GM19397 (cell line): Measurements from ENCODE around the gene FAM181A.

Source experiments
- ATAC-seq: cut with Tn5 transposase; IDR thresholded peaks from one replicate; pipeline ENCODE4 v1.9.1; 2021; ENCODE audit warnings: mild to moderate bottlenecking, moderate library complexity; ENCODE audit not compliant: unreplicated experiment

Gene FAM181A

DNA sequence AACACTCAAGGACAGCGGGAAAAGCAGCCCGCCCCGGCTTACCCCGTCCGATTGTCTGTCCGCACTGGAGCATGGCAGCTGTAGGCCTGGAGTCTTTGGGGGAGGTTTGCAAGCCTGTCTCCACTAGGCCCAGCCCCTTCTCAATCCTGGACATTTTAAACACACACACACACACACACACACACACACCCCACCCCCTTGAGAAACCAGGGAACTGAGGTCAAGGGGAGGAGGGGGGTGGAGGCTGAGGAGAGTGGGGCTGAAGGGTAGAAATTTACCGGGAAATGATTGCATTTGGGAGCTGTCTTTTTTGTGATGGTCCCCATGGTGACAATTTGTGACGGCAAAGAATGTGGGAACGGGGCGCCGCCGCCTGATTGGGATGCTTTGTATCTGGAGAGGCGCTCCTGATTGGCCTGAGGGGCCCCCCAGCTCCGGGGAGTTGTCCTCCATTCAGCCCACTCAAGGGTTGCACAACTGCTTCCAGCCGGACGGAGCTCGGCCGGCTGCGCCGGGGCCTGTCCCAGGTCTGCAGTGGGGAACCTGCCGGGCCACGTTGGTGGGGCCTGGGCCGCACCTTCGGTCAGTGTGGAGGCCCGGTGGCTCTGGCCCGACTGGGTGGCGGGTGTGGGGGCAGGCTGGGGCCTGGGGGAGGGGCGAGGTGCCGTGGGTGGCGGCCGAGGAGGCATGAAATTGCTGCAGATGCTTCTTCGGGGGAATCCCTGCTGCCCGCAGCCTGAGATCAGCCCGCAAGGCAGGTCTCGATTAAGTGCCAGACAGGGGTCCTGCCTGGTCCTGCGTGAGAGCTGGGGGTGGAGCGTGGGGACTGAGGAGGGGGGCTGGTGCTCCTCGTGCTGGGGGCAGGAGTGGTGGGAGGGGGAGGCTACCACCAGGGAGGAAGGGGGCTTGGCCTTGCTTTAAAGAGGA, at the start of gene FAM181A:
FAM181A (plus strand) TSS at position 472 of the 927 bp plus-strand sequence. CDS start 942 bp downstream, outside the sequence.
- ATAC-seq: no peak

DNA sequence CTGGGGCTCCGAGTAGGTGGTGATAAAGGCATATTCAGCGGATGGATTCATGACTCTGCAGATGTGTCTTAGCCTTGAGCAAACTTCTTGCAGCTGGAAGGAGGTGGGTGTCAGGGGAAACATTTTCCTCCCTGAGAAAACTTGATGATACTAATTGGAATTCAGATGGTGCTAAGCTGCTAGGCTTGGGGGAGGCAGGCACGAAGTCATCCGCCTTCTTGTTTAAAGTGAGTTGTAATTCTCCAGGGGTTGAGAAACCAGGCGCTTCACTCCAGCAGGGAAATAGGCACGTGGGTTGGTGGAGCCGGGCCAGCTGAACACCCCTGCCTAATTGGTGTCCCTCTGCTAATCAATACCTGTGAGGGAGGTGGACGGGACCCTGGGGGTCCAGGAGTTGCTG, 48.9 kb upstream of the FAM181A start:
- no peak for ATAC-seq

DNA sequence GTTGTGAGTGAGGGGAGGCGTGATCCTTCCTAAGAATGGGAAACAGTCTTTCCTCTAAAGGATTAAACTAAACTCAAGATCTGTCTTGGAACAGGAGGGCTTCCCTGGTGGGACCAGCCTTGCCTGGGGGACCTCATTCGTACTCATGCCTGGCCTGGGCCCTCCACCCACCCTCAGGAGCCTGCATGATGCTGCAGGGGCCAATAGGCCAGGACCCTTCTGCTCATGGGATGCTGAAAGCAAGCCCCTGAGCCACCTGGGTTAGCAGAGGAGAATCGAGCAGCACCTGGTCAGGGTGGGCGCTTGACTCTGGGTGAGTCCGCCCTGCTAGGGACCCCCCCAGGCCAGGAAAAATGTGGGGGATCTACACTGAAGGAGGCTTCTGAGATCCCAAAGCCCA, 48.3 kb upstream of the FAM181A start:
- ATAC-seq: no peak

DNA sequence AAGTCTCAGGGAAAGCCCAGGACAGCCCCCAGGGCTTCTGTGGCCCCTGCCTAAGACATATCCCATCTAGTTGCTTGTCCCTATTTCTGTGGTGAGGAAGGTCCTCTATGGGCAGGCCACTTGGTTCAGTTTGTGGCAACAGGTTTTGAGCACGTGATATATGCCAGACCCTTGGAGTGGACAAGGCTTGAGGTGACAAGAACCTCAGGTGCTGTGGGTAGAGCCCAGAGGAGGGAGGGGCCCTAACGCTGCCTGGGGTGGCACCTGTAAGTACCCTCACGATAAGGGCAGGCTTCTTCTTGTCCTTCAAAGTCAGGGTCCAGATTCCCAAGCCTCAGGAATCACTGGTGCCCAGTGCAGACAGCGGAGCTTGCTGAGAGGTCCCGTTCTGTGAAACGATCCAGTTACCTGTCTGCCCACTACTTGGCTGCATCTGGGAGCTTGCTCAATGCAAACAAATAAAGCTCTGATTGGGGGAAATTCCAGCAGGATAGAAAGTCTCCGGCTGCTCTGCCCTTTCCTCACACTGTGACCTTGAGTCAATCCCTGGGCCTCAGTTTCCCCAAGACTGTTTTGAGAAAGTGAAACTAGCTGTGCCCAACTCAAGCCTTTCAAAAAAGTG, 47.7 kb upstream of the FAM181A start:
- no peak for ATAC-seq

DNA sequence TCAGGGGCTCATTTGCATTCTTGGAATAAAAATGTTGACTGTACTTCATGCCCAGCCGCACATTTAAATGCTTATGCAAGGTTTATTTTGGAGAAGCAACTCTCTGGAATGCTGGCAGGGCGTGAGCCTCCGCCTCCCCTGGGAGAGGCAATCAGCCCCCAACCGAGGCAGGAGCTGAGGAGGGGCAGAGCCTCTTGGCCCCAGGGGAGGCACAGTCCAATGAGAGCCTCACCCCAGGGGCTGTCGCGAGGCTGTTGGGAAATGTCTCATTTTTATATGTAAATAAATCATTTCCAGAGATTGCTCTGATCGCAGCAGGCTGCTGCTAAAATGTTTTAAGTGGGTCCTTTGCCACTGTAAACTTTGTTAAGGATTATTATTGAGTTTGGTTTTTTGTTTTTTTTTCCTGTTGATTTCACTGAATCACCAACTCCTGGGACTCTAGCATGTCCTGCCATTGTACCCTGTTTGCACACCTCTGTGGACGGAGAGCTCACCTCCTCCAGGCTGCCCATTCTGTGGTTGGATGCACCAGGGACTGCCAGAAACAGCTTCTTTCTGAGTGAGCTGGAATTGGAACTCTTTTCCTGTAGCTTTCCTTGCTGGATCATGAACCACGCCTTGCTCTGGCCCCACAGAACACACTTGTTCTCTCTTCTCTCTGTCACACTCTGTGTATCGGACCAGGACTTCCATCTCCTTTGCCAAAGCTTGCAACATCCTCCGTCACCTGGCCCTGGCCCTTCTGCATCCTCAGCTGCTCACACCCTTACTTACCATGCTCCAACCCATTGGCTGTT, 46.9 kb upstream of the FAM181A start:
- ATAC-seq: no peak

DNA sequence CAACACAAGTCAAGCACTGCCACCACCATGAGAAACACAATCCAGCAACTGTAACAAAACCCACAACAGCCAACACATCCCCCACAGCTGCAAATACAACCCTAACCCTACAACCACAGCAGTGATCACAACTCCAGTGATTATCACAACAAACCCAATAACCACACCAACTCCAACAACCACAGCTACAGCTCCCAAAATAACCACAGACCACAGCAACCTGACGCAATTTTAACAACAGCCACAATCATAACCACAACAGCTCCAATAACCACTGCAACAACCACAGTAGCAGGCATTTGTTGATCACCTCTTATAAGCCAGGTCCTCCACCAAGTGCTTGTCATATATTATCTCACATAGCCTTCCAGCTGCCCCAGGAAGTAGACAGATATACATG, 42.2 kb upstream of the FAM181A start:
- no peak for ATAC-seq

DNA sequence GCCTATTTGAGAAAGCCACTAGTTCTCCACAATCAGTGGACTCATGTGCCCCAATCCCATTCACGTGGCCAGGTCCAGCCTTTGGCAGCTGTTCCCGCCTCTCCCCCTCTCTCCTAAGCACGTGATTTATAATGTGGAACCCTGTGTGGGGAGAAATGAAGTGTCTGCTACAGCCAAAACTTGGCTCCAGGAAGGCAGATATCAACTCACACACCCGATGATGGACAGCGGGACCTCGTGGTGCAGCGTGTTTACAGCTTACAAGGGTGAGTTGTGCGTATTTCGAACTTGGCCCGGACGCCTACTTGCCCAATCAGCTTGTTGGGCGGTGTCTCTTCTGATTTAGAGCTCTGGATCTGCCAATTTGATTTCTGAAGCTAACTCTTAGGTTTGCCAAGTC, 38.1 kb upstream of the FAM181A start:
- no peak for ATAC-seq

DNA sequence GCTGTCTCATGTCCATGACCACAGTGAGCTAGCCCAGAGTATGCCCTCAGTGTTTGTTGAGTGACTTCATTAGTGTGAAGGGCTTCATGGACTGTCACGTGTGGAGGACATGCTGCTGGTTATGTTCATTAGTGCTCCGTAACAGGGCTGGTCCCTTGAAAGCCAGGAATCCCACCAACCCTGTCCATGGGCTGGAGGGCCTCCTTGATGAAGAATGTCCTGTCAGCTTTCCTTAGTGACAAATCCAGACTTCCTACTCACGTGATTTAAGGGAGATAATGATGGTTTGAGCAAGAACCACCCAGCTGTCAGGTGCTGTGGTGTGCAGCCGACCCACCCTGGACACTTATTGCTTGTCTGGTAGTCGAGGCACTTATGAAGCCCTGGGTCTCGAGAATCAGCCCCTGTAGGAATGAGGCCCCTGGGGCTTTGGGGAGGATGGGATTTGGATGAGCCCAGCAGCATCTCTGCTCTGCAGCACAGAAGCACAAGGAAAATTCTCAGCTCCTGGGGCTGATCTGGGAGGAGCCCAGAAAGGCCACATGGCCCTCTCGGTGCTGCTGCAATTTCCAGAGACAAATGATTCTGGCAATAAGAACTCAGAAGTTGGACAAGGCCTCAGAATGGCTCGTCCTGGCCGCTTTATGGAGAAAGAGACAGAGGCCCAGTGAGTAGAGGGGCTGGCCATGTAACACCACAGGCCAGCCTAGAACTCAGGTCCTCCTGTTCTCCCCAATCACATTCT, 37.2 kb upstream of the FAM181A start:
- ATAC-seq: no peak

DNA sequence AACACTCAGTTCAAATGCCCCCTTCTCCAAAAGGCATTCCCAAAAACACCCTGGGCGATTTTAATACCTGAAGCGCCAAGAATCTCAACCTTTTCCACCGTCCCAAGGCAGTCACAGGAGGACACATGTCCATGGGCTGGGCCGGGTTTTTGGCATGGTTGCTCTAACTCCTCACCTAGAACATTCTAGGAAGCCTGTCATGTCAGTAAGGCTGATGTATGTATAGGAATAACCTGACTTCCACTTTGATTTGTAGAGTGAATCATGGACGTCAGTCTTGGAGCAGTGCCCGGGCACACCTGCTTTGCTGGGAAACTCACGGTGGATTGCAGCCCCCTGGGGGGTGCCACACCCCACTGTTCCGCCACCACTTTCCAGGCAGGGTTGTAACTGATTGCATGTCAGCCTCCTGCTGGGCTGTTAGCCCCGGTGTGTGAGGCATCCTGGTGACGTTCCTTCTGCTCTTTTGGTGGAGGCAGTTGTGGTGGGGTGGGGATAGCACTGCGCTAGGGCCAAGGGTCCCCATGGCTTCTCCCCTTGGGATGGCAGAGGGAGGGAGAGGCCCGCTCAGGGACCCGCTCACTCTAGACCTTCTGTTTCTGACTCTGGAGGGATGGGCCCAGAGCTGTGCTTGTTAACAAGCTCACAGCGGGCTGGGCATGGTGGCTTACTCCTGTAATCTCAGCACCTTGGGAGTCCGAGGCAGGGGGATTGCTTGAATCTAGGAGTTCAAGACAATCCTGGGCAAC, 35.2 kb upstream of the FAM181A start:
- no peak for ATAC-seq

DNA sequence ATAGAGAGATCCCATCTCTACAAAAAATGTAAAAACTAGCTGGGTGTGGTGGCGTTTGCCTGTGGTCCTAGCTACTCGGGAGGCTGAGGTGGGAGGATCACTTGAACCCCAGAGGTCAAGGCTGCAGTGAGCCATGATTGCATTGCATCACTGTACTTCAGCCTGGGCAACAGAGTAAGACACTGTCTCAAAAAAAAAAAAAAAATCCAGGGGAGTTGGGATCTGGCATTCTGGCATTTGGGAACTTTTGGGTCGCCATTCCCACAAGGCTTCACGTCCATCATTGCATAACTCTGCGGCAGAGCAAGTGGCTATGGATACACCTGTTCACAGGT, 34.7 kb upstream of the FAM181A start:
- ATAC-seq: no peak

DNA sequence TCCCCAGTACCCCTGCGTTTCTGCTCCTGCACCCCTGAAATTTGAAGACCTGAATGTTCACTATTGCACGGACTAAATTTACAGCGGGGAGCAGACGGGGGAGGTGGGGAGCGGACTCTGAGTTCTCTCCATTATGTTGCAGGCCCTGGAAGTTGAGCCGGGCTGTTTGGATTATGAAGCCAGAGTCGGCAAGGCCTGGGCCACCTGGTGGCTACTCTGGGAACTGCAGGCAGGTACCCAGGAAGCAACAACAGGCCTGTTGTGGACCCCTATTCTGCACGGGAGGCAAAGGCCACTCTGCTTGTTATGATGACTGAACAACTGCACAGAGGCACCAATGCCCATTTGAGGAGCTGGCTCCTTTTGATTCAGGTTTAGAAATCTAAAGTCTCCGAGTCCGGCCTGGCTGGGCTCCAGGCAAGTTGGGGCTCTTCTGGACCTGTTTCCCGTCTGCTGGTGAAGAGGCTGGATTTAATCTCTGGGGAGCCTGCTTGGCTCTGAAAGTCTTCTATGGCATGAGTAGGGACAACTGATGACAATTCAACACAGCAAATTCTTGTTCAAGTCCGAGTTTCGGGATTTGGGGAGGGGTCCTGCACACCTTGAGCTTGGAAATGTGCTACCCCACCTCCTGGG, 34.1 kb upstream of the FAM181A start:
- ATAC-seq: no peak

DNA sequence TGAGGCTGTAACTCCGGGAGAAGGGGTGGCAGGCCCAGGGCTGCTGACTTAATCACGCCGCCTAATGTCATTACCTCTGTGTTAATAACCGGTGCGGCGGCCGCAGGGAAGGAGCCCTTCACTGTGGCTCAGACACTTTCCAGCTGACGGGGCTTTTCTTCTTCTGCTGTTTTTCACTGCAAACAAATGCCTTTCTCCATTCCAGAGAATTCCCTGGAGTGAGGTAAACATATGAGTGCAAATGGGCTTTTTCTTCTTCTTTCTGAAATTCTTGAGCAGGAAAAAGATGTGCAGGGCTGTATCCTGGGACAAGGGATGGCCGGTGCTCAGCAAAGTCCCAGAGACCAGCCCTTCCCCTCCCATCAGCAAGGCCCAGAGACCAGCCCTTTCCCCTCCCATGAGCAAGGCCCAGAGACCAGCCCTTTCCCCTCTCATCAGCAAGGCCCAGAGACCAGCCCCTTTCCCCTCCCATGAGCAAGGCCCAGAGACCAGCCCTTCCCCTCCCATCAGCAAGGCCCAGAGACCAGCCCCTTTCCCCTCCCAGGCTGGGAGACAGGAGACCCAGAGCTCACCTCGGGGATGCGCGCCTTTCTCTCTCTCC, 33.4 kb upstream of the FAM181A start:
- ATAC-seq: no peak

DNA sequence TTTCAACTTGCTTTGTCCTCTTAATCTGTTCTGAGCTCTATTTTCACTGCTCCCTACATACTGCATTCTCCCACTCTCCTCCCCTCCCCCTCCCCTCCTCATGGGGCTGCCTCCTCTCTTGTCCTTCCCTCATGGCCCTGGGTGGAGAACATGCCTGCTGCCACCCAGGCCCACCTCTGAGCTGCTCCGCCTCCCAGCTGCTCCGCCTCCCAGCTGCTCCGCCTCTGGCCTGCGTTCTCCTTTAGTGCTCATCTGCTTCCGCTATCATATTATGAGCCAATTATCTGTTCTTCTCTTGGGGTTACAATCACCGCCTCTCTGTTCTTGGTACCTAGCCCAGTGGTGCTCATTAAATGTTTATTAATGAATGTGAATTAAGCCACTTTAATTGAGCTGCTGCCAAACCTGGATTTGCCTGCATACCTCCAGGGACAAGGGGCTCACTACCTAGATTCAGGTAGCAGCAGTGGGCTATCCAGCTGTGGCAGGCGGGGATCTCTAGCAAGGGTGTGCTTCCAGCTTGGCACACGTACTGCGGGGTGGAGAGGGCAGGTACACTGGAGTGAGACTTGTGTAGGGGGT, 32.0 kb upstream of the FAM181A start:
- ATAC-seq: no peak

DNA sequence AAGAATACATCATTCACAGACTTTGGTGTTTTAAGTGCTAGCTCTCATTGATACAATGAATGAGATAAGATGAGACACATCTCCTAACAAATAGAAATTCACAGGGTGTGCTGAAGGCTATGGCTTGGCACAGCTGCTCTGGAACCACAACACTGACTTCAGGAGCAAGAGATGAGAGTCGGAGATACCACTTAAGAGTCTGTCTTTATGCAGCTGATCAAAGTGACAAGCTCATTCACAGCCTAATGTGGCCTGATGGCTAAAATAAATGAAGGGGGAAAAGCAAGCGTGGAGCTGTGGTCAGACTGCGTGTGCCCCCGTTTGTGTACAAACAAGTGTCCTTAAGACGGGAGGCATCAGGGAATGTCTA, 29.7 kb upstream of the FAM181A start:
- no peak for ATAC-seq

DNA sequence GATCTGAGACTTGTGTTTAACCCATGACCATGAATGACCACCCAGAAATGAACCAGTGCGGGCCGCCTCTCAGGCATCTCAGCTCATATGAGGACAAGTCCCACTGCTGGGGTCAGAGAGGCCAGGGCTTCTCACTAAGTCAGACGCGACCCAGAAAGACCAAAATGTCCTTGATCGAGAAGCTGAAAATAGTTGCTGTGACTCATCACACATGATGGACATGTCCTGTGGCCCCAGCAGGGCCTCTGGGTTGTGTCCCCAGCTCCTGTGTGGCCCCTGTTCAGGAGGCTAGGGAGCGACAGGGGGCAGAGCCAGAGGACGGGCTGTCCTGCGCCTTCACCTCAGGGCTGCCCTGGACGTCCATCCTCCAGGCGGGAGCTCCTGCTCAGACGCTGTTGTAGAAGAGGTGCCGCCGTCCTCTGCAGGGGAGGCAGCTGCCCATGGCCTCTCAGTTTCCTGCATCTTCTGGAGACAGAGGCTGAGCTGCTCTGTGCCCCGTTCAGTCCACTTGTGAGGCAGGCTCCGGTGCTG, 29.0 kb upstream of the FAM181A start:
- no peak for ATAC-seq

DNA sequence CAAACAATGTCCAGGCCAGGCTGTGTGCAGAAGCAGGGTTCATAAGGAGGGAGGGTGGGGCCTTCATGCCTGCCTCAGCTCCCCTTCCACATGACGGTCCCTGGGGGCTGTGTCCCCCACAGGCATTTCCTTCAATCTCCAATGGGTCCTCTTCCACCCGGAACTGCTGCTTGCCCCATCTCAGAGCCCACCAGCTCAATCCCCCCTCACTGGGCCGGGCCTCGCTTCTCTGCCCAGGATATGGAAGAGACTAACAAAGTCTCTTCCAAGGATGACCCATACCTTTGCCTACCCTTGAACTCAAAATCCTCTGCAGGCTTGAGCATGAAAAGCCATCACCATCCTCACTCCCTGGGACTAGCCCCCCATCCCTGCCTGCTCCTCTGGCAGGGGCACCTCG, 28.4 kb upstream of the FAM181A start:
- no peak for ATAC-seq

DNA sequence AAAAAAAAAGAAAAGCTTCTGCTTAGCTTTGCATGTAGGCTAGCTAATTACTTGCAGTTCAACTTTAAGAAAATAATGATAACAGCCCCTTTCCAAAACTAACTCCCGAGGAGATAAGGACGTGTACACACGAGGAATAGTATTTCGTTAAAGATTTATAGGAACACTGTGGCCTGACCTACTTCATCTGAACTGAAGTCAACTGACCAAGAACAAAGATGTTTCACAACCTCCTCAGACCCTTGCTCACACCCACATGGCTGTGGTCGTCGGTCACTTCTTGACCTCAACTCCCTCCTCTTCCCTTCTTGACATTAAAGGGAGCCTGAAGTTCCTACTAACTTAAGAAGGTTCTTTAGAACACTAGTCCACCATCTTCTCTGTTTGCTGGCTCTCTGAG, 25.3 kb upstream of the FAM181A start:
- ATAC-seq: no peak

DNA sequence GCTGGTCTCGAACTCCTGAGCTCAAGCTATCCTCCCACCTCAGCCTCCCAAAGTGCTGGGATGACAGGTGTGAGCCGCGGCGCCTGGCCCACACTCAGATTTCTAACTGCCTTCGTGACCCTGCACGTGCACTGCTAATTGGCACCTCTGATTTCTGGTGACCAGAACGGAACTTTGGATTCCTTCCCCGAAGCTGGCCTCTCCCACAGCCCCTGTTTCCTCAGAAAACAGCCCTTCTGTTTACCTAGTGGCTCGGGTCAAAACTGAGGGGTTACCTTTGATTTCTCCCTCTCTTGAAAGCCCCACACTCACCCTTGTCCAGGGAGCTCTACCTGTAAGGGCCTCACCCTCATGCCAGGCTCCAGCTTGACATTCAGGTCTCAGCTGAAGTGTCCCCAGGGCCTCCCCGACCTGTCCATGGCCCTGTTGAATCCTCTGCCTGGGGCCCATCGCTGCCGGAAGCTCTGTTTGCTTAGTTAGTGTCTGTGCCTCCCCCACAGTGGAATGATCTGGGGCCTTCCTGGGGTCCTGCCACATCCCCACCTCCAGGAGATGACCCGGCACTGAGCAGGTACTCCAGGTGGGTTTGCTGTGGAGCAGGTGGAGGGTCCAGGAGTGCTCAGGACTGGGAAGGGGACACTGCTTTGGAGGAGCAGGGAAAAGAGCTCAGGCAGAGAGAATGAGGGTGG, 24.4 kb upstream of the FAM181A start:
- no peak for ATAC-seq
